OCI-LY3 (cell line): ENCODE results near the gene BZW2.
A peak's percentile ranks its signal among the peaks of the same experiment; 100 is the strongest.

Experiments used
- H2AFZ ChIP-seq: fragments of 200-600, 300-600 bp; shearing (Covaris generic); 2 replicates; pipeline ENCODE4 v1.6.0; 2014; ENCODE audit warnings: antibody characterized with exemption, low read depth, low read length
- H3K27ac ChIP-seq: fragments of 200-600, 300-600 bp; sonication (generic); 2 replicates; pipeline ENCODE4 v1.5.1; 2014; ENCODE audit warnings: mild to moderate bottlenecking, low read length, moderate library complexity, mixed read lengths
- H3K27me3 ChIP-seq: fragments of 200-600, 300-600 bp; sonication (generic); 2 replicates; pipeline ENCODE4 v1.6.1; 2014; ENCODE audit warnings: low read depth, low read length, mixed read lengths
- H3K36me3 ChIP-seq: fragments of 200-600, 300-600 bp; sonication (generic); replicated peaks from 2 replicates; pipeline ENCODE3; 2014; ENCODE audit warnings: low read depth, low read length, mixed read lengths
- H3K4me1 ChIP-seq: fragments of 300-600, 200-600 bp; sonication (generic); 2 replicates; pipeline ENCODE4 v1.6.1; 2014; ENCODE audit warnings: low read length, mixed read lengths
- H3K4me2 ChIP-seq: fragments of 200-600, 300-600 bp; sonication (generic); 2 replicates; pipeline ENCODE4 v1.6.1; 2014; ENCODE audit warnings: low read length, mixed read lengths
- H3K4me3 ChIP-seq: fragments of 300-600, 200-600 bp; sonication (generic); 2 replicates; pipeline ENCODE4 v1.5.1; 2014; ENCODE audit warnings: antibody characterized with exemption, mild to moderate bottlenecking, low read length, moderate library complexity
- H3K79me2 ChIP-seq: fragments of 300-600, 200-600 bp; shearing (Covaris generic); 2 replicates; pipeline ENCODE4 v1.6.1; 2014; ENCODE audit warnings: mild to moderate bottlenecking, low read length, mixed read lengths
- H3K9ac ChIP-seq: fragments of 300-600, 200-600 bp; shearing (Covaris generic); 2 replicates; pipeline ENCODE4 v1.6.0; 2014; ENCODE audit warnings: mild to moderate bottlenecking, low read length, moderate library complexity
- H3K9me3 ChIP-seq: fragments of 200-600, 300-600 bp; shearing (Covaris generic); 2 replicates; pipeline ENCODE4 v1.6.1; 2014; ENCODE audit warnings: low read length, mixed read lengths; ENCODE audit not compliant: insufficient read depth
- H4K20me1 ChIP-seq: fragments of 200-600, 300-600 bp; sonication (generic); 2 replicates; pipeline ENCODE4 v1.6.1; 2016; ENCODE audit warnings: low read length, mixed read lengths; ENCODE audit not compliant: insufficient read depth
- CTCF ChIP-seq: fragments of 200-600, 300-600 bp; sonication (generic); IDR thresholded peaks from 2 replicates; pipeline ENCODE4 v1.5.1; 2014; ENCODE audit warnings: antibody characterized with exemption, low read length, low read depth
- EZH2phosphoT487 ChIP-seq: fragments of 200-600 bp; shearing (Covaris generic); IDR thresholded peaks from 2 replicates; pipeline ENCODE4 v1.6.1; 2018; ENCODE audit warnings: antibody characterized with exemption, mixed run types, low read depth

BZW2 gene

GRCh38 chr7:16660702-16661464, 14.9 kb downstream of the BZW2 start:
- Histone ChIP-seq H3K4me3 (no peak overlapping the region), H3K79me2 (peaks cover 95% of the 10 kb centered on the region), H3K4me1 (peaks cover 8% of the 10 kb centered on the region), H3K27me3 (no peaks in the 10 kb centered on the region), H3K9me3 (no peaks in the 10 kb centered on the region), H3K27ac (no peak overlapping the region), H3K4me2 (peak overlapping the region; percentile 17; the same call in 1 of the 2 replicates), H3K9ac (no peak overlapping the region), H4K20me1 (peaks cover 48% of the 10 kb centered on the region), H2AFZ (no peak overlapping the region), H3K36me3 (peaks cover 3% of the 10 kb centered on the region)
- TF ChIP-seq CTCF: no peak
- TF ChIP-seq EZH2phosphoT487: no peak

GRCh38 chr7:16661924-16662323, 15.9 kb downstream of the BZW2 start:
- H3K27me3 ChIP-seq: no peaks in the 10 kb centered on the region
- no peak overlapping the region for H3K9ac ChIP-seq
- peaks cover 3% of the 10 kb centered on the region for H3K36me3 ChIP-seq
- no peak overlapping the region for H3K4me3 ChIP-seq
- H4K20me1 ChIP-seq: peaks cover 39% of the 10 kb centered on the region
- no peak overlapping the region for H3K27ac ChIP-seq
- peaks cover 8% of the 10 kb centered on the region for H3K4me1 ChIP-seq
- H3K9me3 ChIP-seq: no peaks in the 10 kb centered on the region
- no peak overlapping the region for H2AFZ ChIP-seq
- peaks cover 84% of the 10 kb centered on the region for H3K79me2 ChIP-seq
- TF ChIP-seq EZH2phosphoT487 (no peak), CTCF (no peak)
- no peak overlapping the region for H3K4me2 ChIP-seq

- Histone ChIP-seq H3K79me2 (peaks cover 69% of the 10 kb centered on the region), H4K20me1 (peaks cover 13% of the 10 kb centered on the region; the same call in 1 of the 2 replicates), H3K4me1 (no peaks in the 10 kb centered on the region), H3K27me3 (no peaks in the 10 kb centered on the region), H2AFZ (no peak overlapping the region), H3K4me2 (no peak overlapping the region), H3K9me3 (no peaks in the 10 kb centered on the region), H3K9ac (no peak overlapping the region), H3K4me3 (no peak overlapping the region), H3K36me3 (peaks cover 16% of the 10 kb centered on the region), H3K27ac (no peak overlapping the region)
- TF ChIP-seq CTCF: no peak
- TF ChIP-seq EZH2phosphoT487: no peak
Measured at GRCh38 chr7:16667355-16667754, 21.4 kb downstream of the BZW2 start.

GRCh38 chr7:16668049-16668858, 22.3 kb downstream of the BZW2 start:
- H3K4me1 ChIP-seq: no peaks in the 10 kb centered on the region
- no peak overlapping the region for H3K4me3 ChIP-seq
- no peaks in the 10 kb centered on the region for H3K27me3 ChIP-seq
- peaks cover 68% of the 10 kb centered on the region for H3K79me2 ChIP-seq
- no peak for TF ChIP-seq CTCF
- no peak for TF ChIP-seq EZH2phosphoT487
- H3K9me3 ChIP-seq: no peaks in the 10 kb centered on the region
- H3K9ac ChIP-seq: no peak overlapping the region
- H4K20me1 ChIP-seq: 0 out of 2 replicates have a peak, but pooled peaks cover 6% of the 10 kb centered on the region
- H2AFZ ChIP-seq: no peak overlapping the region
- peaks cover 20% of the 10 kb centered on the region for H3K36me3 ChIP-seq
- H3K4me2 ChIP-seq: no peak overlapping the region
- no peak overlapping the region for H3K27ac ChIP-seq
